ENCODE data around the gene ESCO1.
"Not testable (repeated sequence)": the region's sequence is repeated elsewhere in the genome, so short reads cannot be mapped to it uniquely, and the experiment has no call there.

The ESCO1 gene, protein sequence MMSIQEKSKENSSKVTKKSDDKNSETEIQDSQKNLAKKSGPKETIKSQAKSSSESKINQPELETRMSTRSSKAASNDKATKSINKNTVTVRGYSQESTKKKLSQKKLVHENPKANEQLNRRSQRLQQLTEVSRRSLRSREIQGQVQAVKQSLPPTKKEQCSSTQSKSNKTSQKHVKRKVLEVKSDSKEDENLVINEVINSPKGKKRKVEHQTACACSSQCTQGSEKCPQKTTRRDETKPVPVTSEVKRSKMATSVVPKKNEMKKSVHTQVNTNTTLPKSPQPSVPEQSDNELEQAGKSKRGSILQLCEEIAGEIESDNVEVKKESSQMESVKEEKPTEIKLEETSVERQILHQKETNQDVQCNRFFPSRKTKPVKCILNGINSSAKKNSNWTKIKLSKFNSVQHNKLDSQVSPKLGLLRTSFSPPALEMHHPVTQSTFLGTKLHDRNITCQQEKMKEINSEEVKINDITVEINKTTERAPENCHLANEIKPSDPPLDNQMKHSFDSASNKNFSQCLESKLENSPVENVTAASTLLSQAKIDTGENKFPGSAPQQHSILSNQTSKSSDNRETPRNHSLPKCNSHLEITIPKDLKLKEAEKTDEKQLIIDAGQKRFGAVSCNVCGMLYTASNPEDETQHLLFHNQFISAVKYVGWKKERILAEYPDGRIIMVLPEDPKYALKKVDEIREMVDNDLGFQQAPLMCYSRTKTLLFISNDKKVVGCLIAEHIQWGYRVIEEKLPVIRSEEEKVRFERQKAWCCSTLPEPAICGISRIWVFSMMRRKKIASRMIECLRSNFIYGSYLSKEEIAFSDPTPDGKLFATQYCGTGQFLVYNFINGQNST

DNA sequence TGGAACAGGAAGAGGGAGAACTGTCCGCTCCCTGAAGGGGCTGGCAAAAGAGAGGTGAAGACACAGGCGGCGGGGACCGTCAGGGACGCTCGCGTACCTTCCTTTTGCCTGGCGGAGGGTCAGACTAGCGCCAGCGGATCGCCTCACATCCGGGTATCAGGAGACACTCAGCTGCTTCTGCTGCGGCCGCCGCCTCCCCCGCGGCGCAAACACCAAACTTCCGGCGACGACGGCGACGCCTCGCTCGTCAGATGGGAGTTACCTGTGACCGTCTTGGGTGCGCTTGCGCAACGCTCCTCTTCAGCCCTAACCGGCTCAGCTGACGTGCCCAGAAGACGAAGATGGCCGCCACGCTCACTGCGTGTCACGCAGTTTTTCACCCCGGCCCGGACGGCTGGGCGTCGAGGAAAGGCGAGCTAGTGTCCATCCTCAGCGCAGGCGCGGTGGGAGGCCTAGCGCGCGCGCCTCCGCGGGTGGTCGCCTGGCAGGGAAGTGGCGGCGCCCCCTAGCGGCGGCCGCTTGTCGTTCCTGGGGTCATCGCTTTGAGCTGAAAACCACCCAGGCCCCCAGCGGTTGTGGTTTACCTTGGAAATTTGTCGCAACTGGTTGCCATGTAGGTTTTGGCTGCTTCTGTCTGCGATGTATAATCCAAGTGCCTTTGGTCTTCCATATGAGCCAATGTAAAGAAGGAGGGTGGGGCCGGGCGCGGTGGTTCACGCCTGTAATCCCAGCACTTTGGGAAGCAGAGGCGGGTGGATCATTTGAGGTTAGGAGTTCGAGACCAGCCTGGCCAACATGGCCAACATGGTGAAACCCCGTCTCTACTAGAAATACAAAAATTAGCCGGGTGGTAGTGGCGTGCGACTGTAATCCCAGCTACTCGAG lies at the start of gene ESCO1:
Gene ESCO1, minus strand, starts transcription at position 179 of the 885 bp plus-strand sequence. CDS start 25,861 bp downstream, outside the sequence.
- Histone ChIP-seq H3K27ac (peak within 1 kb of the TSS; percentile 95), H3K4me3 (ENCODE audit: low read depth in 1 of 2, low read length in 1 of 2) (peak within 1 kb of the TSS; percentile 87 to 88), H3K27me3 (no peaks in the 10 kb centered on the region), H3K9me3 (no peaks in the 10 kb centered on the region), H3K36me3 (no peaks in the 10 kb centered on the region), H3K4me1 (ENCODE audit: control insufficient read depth in 1 of 2, insufficient read depth in 1 of 2, low read depth in 1 of 2, low read length in 1 of 2) (peaks cover 32 to 43% of the 10 kb centered on the region in 2 experiments)
- TF ChIP-seq, protein P1, sequence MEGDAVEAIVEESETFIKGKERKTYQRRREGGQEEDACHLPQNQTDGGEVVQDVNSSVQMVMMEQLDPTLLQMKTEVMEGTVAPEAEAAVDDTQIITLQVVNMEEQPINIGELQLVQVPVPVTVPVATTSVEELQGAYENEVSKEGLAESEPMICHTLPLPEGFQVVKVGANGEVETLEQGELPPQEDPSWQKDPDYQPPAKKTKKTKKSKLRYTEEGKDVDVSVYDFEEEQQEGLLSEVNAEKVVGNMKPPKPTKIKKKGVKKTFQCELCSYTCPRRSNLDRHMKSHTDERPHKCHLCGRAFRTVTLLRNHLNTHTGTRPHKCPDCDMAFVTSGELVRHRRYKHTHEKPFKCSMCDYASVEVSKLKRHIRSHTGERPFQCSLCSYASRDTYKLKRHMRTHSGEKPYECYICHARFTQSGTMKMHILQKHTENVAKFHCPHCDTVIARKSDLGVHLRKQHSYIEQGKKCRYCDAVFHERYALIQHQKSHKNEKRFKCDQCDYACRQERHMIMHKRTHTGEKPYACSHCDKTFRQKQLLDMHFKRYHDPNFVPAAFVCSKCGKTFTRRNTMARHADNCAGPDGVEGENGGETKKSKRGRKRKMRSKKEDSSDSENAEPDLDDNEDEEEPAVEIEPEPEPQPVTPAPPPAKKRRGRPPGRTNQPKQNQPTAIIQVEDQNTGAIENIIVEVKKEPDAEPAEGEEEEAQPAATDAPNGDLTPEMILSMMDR (IDR thresholded peaks at IDR 0.05), result peak; percentile 87

DNA sequence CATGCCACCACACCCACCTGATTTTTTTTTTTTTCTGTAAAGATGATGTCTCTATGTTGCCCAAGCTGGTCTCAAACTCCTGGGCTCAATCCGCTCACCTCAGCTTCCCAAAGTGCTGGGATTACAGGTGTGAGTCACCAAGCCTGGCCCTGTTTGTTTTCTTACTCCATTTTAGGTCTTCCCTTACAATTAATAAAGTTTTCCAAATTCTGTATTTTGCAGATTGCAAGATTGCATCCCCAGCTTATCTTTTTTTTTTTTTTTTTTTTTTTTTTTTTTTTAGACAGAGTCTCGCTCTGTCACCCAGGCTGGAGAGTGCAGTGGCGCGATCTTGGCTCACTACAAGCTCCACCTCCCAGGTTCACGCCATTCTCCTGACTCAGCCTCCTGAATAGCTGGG lies 39.9 kb upstream of the ESCO1 start:
- not testable (repeated sequence) for H3K4me1 ChIP-seq (ENCODE audit: control insufficient read depth in 1 of 2, insufficient read depth in 1 of 2, low read depth in 1 of 2, low read length in 1 of 2); H3K9me3 ChIP-seq; H3K27ac ChIP-seq; H3K4me3 ChIP-seq (ENCODE audit: low read depth in 1 of 2, low read length in 1 of 2); H3K27me3 ChIP-seq; H3K36me3 ChIP-seq

DNA sequence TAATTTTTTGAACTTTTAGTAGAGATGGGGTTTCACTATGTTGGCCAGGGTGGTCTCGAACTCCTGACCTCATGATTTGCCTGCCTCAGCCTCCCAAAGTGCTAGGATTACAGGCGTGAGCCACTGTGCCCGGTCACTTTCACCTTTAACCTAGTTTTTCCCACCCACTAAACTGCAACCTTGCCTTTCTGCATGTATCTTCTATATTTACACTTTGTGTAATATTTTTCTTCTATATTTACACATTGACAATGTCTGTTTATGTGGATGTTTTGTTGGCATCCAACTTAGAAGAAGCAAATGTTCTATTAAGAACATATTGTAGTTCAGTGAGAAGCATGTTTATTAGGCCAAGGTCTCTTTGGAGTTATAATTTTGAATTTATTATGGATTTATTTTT lies 38.3 kb upstream of the ESCO1 start:
- TF ChIP-seq, protein P1 (IDR thresholded peaks at IDR 0.05), result no peak
- Histone ChIP-seq H3K36me3 (no peaks in the 10 kb centered on the region), H3K4me1 (ENCODE audit: control insufficient read depth in 1 of 2, insufficient read depth in 1 of 2, low read depth in 1 of 2, low read length in 1 of 2) (no peaks in the 10 kb centered on the region), H3K9me3 (no peaks in the 10 kb centered on the region), H3K27me3 (no peaks in the 10 kb centered on the region), H3K4me3 (ENCODE audit: low read depth in 1 of 2, low read length in 1 of 2) (no peak overlapping the region), H3K27ac (no peak overlapping the region)

DNA sequence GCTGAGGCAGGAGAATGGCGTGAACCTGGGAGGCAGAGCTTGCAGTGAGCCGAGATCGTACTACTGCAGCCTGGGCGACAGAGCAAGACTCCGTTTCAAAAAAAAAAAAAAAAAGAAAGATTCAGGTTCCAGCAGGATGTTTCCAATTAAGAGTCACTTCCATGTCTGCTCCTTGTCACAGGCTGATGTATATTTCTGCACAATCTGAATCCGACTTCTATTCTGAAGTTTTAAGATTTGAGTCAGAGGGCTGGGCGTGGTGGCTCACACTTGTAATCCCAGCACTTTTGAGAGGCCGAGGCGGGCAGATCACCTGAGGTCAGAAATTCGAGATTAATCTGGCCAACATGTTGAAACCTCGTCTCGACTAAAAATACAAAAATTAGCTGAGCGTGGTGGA lies 36.3 kb upstream of the ESCO1 start:
- H3K36me3 ChIP-seq, result peaks cover 2% of the 10 kb centered on the region
- H3K4me3 ChIP-seq (ENCODE audit: low read depth in 1 of 2, low read length in 1 of 2), result no peak overlapping the region
- TF ChIP-seq, protein P1 (IDR thresholded peaks at IDR 0.05), result no peak
- no peaks in the 10 kb centered on the region for H3K9me3 ChIP-seq
- no peak overlapping the region for H3K27ac ChIP-seq
- H3K27me3 ChIP-seq, result no peaks in the 10 kb centered on the region
- H3K4me1 ChIP-seq (ENCODE audit: control insufficient read depth in 1 of 2, insufficient read depth in 1 of 2, low read depth in 1 of 2, low read length in 1 of 2), result no peaks in the 10 kb centered on the region

DNA sequence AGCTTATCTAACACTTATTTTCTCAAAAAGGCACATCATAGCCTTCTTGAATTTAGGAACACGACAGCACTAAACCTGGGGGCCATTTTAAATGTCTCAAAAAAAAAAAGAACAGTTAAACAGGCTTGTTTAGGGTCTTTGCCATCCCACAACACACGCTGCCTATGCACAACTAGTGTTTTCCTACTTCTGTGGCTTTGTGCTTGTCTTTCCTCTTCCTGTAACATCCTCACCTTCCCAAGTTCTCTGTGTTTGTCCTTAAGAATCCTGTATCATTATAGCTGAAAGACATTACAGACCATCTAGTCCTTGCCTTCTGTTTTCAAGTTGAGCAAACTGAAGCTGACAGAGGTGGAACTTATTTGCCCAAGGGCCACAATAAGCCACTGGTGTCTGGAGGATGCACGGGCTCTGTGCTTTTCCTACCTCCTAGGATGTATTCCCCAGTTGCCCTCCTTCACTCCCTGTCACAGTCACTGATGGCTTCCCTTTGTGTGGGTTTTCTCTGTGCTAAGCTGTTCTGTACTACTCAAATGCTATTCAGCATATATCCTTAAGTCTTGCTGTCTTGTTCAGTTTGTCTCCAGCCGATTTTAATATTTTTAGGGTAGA lies 34.2 kb upstream of the ESCO1 start:
- Histone ChIP-seq H3K4me3 (ENCODE audit: low read depth in 1 of 2, low read length in 1 of 2) (no peak overlapping the region), H3K27me3 (no peaks in the 10 kb centered on the region), H3K36me3 (peaks cover 7% of the 10 kb centered on the region), H3K9me3 (no peaks in the 10 kb centered on the region), H3K27ac (no peak overlapping the region), H3K4me1 (ENCODE audit: control insufficient read depth in 1 of 2, insufficient read depth in 1 of 2, low read depth in 1 of 2, low read length in 1 of 2) (no peaks in the 10 kb centered on the region)
- TF ChIP-seq, protein P1 (IDR thresholded peaks at IDR 0.05), result no peak
